ENCODE data around the gene PI4KA.

DNA sequence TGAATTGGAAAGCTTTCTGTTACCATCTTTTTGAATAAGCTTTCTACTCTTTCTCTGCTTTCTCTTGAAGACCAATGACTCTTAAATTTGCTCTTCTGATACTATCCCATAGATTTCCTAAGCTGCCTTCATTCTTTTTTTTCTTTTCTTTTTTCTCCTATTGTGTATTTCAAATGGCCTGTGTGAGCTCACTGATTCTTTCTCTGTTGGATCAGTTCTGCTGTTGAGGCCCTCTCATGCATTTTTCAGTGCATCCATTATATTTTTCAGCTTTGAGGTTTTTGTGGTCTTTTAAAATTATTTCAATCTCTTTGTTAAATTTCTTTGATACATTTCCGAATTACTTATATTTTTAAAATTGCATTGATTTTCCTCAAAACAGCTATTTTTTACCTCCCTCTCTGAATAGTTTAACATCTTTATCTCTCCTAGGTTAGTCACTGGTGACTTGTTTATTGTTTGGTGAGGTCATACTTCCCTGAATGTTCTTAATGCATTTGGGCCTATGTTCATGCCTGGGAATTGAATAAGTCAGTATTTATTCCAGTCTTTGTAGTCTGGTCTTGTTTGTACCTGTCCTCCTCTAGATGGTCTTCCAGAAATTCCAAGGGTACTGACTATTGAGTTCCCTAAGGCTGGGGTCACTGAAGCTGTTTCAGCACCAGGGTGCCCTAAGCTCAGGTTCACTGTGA, 195.3 kb downstream of the PI4KA start:
- no peak for TF ChIP-seq CTCF (IDR thresholded peaks at IDR 0.05)
- no peak for TF ChIP-seq POLR2AphosphoS5 (IDR thresholded peaks at IDR 0.05)

Data from stomach (tissue), 4 donors.